GM23338 (cell line): Measurements from ENCODE around the gene PPL. TPM values are rescaled to one million over a fixed set of nuclear protein-coding genes. Genes with fewer than 3 reads are reported as not detected.
"Not testable (repeated sequence)": the region's sequence is repeated elsewhere in the genome, so short reads cannot be mapped to it uniquely, and the experiment has no call there.

ENCODE experiments used
- ATAC-seq: fragments of 200-7000 bp; cut with Tn5 transposase; 3 replicates; pipeline ENCODE4 v1.9.1; 2020
- DNase-seq: peaks from one replicate; pipeline ENCODE4 v3.0.0-alpha.2; 2015; ENCODE audit warnings: low spot score
- H2AFZ ChIP-seq: fragments of 200-600 bp; sonication (generic); 2 replicates; pipeline ENCODE4 v1.8.0; 2016; ENCODE audit warnings: antibody characterized with exemption, mild to moderate bottlenecking, moderate library complexity
- H3F3A ChIP-seq: fragments of 200-600 bp; sonication (generic); replicated peaks from 2 replicates; pipeline ENCODE4 v1.8.0; 2017; ENCODE audit warnings: antibody characterized with exemption, mixed run types, low read depth
- H3K27ac ChIP-seq: fragments of 200-600 bp; sonication (generic); 2 replicates; pipeline ENCODE4 v1.6.1; 2016; ENCODE audit warnings: low read depth
- H3K27me3 ChIP-seq: fragments of 200-600 bp; sonication (generic); 2 replicates; pipeline ENCODE4 v1.8.0; 2016; ENCODE audit warnings: mild to moderate bottlenecking, mixed run types, moderate library complexity; ENCODE audit not compliant: insufficient read depth
- H3K36me3 ChIP-seq: fragments of 200-600 bp; sonication (generic); 2 replicates; pipeline ENCODE4 v1.8.0; 2016; ENCODE audit warnings: mild to moderate bottlenecking; ENCODE audit not compliant: insufficient read depth
- H3K4me1 ChIP-seq: fragments of 200-600 bp; sonication (generic); 2 replicates; pipeline ENCODE4 v1.8.0; 2016; ENCODE audit warnings: mild to moderate bottlenecking, moderate library complexity; ENCODE audit not compliant: insufficient read depth
- H3K4me2 ChIP-seq: fragments of 200-600 bp; sonication (generic); 2 replicates; pipeline ENCODE4 v1.7.1; 2017; ENCODE audit warnings: mixed run types
- H3K4me3 ChIP-seq: fragments of 200-600 bp; sonication (generic); 2 replicates; pipeline ENCODE4 v1.6.1; 2016; ENCODE audit warnings: mixed run types
- H3K79me2 ChIP-seq: fragments of 200-600 bp; sonication (generic); replicated peaks from 2 replicates; pipeline ENCODE4 v1.8.0; 2017; ENCODE audit warnings: mild to moderate bottlenecking; ENCODE audit not compliant: insufficient read depth
- H3K9me2 ChIP-seq: fragments of 200-600 bp; sonication (generic); 2 replicates; pipeline ENCODE4 v1.8.0; 2017; ENCODE audit not compliant: insufficient read depth
- H4K20me1 ChIP-seq: fragments of 200-600 bp; sonication (generic); replicated peaks from 2 replicates; pipeline ENCODE4 v1.8.0; 2017; ENCODE audit warnings: mild to moderate bottlenecking; ENCODE audit not compliant: insufficient read depth
- H3K27ac Mint-ChIP-seq: 2 replicates; pipeline ENCODE4 v1.8.0; 2020; ENCODE audit warnings: inconsistent platforms, mild to moderate bottlenecking, moderate library complexity, mixed read lengths
- H3K27me3 Mint-ChIP-seq: 3 replicates; pipeline ENCODE4 v1.8.0; 2022; ENCODE audit warnings: low read depth, mild to moderate bottlenecking, moderate library complexity, mixed read lengths, inconsistent platforms; ENCODE audit not compliant: insufficient read depth, poor library complexity
- H3K36me3 Mint-ChIP-seq: 3 replicates; pipeline ENCODE4 v1.8.0; 2021; ENCODE audit warnings: low read depth, mild to moderate bottlenecking, inconsistent platforms, moderate library complexity, mixed read lengths
- H3K4me1 Mint-ChIP-seq: 3 replicates; pipeline ENCODE4 v1.8.0; 2020; ENCODE audit warnings: mild to moderate bottlenecking, inconsistent platforms, mixed read lengths
- H3K4me3 Mint-ChIP-seq: 3 replicates; pipeline ENCODE4 v1.8.0; 2021; ENCODE audit warnings: moderate library complexity, mild to moderate bottlenecking, inconsistent platforms, mixed read lengths
- H3K9me3 Mint-ChIP-seq: 3 replicates; pipeline ENCODE4 v1.8.0; 2020; ENCODE audit warnings: moderate library complexity, mild to moderate bottlenecking, inconsistent platforms, mixed read lengths
- CREB1 ChIP-seq: fragments of 250-450 bp; sonication (Bioruptor Pico); IDR thresholded peaks from 2 replicates; pipeline ENCODE4 v1.5.0; 2020; ENCODE audit warnings: low read depth, mild to moderate bottlenecking, moderate library complexity
- CTCF ChIP-seq, 2 experiments: fragments of 200-600 bp in 1 of 2; sonication (generic) in 1 of 2; conservative IDR thresholded peaks; 2 replicates each; pipeline versions ENCODE4 v1.5.1 to v1.6.1; 2016 to 2017; ENCODE audit warnings: antibody characterized with exemption in 2 of 2, low read depth in 2 of 2, mild to moderate bottlenecking in 2 of 2, moderate library complexity in 1 of 2
- EZH2 ChIP-seq: fragments of 200-600 bp; sonication (generic); IDR thresholded peaks from one replicate; pipeline ENCODE4 v1.8.0; 2017; ENCODE audit warnings: antibody characterized with exemption, mild to moderate bottlenecking, low read depth; ENCODE audit not compliant: unreplicated experiment
- JUNB ChIP-seq: IDR thresholded peaks from one replicate; pipeline ENCODE4 v1.6.1; 2016; ENCODE audit warnings: antibody characterized with exemption; ENCODE audit not compliant: unreplicated experiment
- NANOG ChIP-seq: IDR thresholded peaks from 2 replicates; pipeline ENCODE4 v1.6.1; 2016; ENCODE audit warnings: antibody characterized with exemption, borderline replicate concordance
- POLR2AphosphoS5 ChIP-seq: IDR thresholded peaks from 2 replicates; pipeline ENCODE4 v1.6.1; 2016; ENCODE audit warnings: antibody characterized with exemption, low read depth
- REST ChIP-seq: IDR thresholded peaks from one replicate; pipeline ENCODE4 v1.6.1; 2018; ENCODE audit warnings: antibody characterized with exemption; ENCODE audit not compliant: unreplicated experiment
- STAT1 ChIP-seq: IDR thresholded peaks from one replicate; pipeline ENCODE4 v1.6.1; 2016; ENCODE audit warnings: antibody characterized with exemption; ENCODE audit not compliant: unreplicated experiment
- ZNF114 ChIP-seq: fragments of 250-450 bp; sonication (Bioruptor Pico); IDR thresholded peaks from 2 replicates; pipeline ENCODE4 v1.5.0; 2020; ENCODE audit warnings: mild to moderate bottlenecking, moderate library complexity
- ZNF331 ChIP-seq: fragments of 250-450 bp; sonication (Bioruptor Pico); IDR thresholded peaks from 2 replicates; pipeline ENCODE4 v1.5.0; 2020; ENCODE audit warnings: low read depth, mild to moderate bottlenecking, moderate library complexity
- ZNF462 ChIP-seq: fragments of 250-450 bp; sonication (Bioruptor Pico); IDR thresholded peaks from 2 replicates; pipeline ENCODE4 v1.5.0; 2020; ENCODE audit warnings: mild to moderate bottlenecking, moderate library complexity
- polyA plus RNA-seq: library from polyadenylated mRNA; unstranded; fragments of >200 nt; fragmentation: Nextera tagmentation; extraction: Ambion mirVana; gene quantifications from 2 replicates; pipeline ENCODE4 v1.2.1, GENCODE V29; 2016
- total RNA-seq: library from RNA; depleted of rRNA; stranded (reverse); fragments of >200 nt; shearing (Covaris generic); gene quantifications from 2 replicates; pipeline ENCODE4 v1.2.3, GENCODE V29; 2014

Gene PPL
- total and polyA plus RNA-seq, 2 experiments from 2014 or later, result 10.6 to 31.7 TPM

GRCh38 chr16:4897328-4897727 lies 39.6 kb downstream of the PPL start:
- H3K4me1 Mint-ChIP-seq, result peaks cover 3% of the 10 kb centered on the region; the same call in 1 of the 3 replicates
- H3K27ac Mint-ChIP-seq, result no peak overlapping the region
- H4K20me1 ChIP-seq, result no peaks in the 10 kb centered on the region
- no peak overlapping the region for H3K27ac ChIP-seq
- ATAC-seq, result no peak
- H3K4me3 Mint-ChIP-seq, result no peak overlapping the region
- no peak for DNase-seq
- H3K79me2 ChIP-seq, result no peaks in the 10 kb centered on the region
- H3K27me3 ChIP-seq, result no peaks in the 10 kb centered on the region
- TF ChIP-seq NANOG (no peak), ZNF114 (CRISPR knock-in tag) (no peak), JUNB (no peak), CTCF (conservative IDR thresholded peaks at IDR 0.05; ENCODE audit: low read depth in 2 of 2) (no peak), ZNF462 (CRISPR knock-in tag) (no peak), STAT1 (no peak), CREB1 (CRISPR knock-in tag) (no peak), REST (no peak), EZH2 (no peak), ZNF331 (no peak), POLR2AphosphoS5 (no peak)
- peaks cover 36% of the 10 kb centered on the region for H3K36me3 Mint-ChIP-seq
- H2AFZ ChIP-seq, result no peak overlapping the region
- no peak overlapping the region for H3K4me2 ChIP-seq
- no peak overlapping the region for H3K4me3 ChIP-seq
- H3K9me3 Mint-ChIP-seq, result peaks cover 5% of the 10 kb centered on the region; the same call in 1 of the 3 replicates
- no peaks in the 10 kb centered on the region for H3K9me2 ChIP-seq
- H3K36me3 ChIP-seq, result no peaks in the 10 kb centered on the region; the same call in 1 of the 2 replicates
- H3K27me3 Mint-ChIP-seq, result peaks cover 2% of the 10 kb centered on the region
- no peaks in the 10 kb centered on the region for H3F3A ChIP-seq
- no peaks in the 10 kb centered on the region for H3K4me1 ChIP-seq

- not testable (repeated sequence) for H3F3A ChIP-seq, H3K9me2 ChIP-seq, H3K9me3 Mint-ChIP-seq, H2AFZ ChIP-seq, H3K4me3 Mint-ChIP-seq, ATAC-seq, H4K20me1 ChIP-seq, H3K4me3 ChIP-seq, H3K27me3 Mint-ChIP-seq, H3K36me3 ChIP-seq, H3K79me2 ChIP-seq, H3K27ac Mint-ChIP-seq, DNase-seq, H3K4me1 ChIP-seq, H3K4me2 ChIP-seq, H3K27ac ChIP-seq, H3K4me1 Mint-ChIP-seq, H3K27me3 ChIP-seq
- peaks cover 36% of the 10 kb centered on the region for H3K36me3 Mint-ChIP-seq
Measured at GRCh38 chr16:4896761-4897160, 40.2 kb downstream of the PPL start.
